HG03575 (cell line): Measurements from ENCODE around the gene KDM6B.

Experiments
- ATAC-seq: cut with Tn5 transposase; IDR thresholded peaks from one replicate; pipeline ENCODE4 v1.9.1; 2021; ENCODE audit not compliant: unreplicated experiment, insufficient number of reproducible peaks, low FRiP score; ENCODE audit errors: extremely low read depth

KDM6B gene

DNA sequence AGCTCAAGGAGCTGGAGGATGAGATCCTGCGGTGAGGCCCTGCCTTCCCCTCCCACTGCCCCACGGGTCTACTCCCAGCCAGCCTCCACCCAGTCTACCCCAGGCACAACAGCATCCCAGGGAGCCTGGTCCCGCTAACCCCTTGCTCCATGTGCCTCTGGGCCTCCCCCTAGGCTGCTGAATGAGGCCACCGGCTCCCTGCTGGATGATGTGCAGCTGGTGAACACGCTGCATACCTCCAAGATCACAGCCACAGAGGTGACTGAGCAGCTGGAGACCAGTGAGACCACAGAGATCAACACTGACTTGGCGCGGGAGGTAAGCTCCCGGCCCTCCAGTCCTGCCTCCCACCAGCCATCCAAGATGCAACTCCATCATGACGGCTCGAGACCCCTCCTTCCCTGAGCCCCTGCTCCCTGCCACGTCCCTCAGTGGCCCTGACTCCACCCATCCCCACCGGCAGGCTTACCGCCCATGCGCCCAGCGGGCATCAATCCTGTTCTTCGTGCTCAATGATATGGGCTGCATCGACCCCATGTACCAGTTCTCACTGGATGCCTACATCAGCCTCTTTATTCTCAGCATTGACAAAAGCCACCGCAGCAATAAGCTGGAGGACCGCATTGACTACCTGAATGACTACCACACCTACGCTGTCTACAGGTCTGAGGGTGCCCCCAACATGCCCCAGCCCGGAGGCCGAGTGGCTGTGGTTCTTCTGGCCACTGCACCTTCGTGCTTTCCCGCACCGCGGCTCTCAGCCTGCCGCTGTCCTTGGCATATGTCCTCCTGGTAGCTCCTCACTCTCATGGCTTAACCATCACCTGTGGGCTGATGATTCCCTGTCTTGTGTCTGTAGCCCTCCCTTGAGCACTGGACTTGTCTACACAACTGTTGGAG, 15.0 kb upstream of the KDM6B start:
- ATAC-seq = no peak

DNA sequence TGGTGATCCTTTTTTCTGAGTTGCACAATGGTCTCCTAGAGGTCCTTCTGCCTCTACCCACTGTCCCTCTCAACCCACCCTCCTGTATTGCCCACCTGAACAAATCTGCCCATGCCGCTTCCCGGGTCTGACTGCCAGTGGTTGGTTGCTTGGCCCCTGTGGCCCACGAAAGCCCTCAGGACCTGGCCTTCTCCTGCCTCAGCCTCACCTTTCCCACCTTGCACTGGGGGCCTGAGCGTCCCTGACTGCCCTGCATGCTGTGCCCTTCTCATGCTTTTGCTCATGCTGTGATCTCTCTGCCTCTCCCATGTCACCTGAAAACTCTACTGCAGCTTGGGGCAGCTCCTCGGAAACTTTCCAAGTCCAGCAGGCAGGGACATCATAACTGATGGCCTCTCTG, 13.8 kb upstream of the KDM6B start:
- ATAC-seq = no peak

- no peak for ATAC-seq
Observed at GRCh38 chr17:7822126-7822525, 11.9 kb upstream of the KDM6B start.

GRCh38 chr17:7823581-7824001, 10.4 kb upstream of the KDM6B start:
- ATAC-seq = no peak

GRCh38 chr17:7824021-7824924, 9.7 kb upstream of the KDM6B start:
- ATAC-seq = no peak

- ATAC-seq = no peak
Observed at GRCh38 chr17:7825206-7825990, 8.6 kb upstream of the KDM6B start.

DNA sequence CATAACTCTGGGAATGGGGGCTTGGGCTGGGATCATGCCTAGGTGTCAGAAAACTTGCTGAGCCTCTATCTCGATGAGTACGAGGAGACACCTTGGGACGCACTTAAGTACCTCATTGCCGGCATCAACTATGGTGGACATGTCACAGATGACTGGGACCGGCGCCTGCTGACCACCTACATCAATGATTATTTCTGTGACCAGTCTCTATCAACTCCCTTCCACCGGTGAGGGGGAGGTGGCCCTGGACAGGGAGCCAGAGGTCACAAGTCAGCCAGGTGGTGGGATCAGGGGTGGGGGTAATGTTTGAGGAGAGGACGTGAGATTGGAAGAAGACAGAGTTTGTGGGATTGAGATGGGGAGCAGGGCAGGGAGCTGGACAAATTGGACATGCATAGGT, 3.4 kb upstream of the KDM6B start:
- no peak for ATAC-seq

DNA sequence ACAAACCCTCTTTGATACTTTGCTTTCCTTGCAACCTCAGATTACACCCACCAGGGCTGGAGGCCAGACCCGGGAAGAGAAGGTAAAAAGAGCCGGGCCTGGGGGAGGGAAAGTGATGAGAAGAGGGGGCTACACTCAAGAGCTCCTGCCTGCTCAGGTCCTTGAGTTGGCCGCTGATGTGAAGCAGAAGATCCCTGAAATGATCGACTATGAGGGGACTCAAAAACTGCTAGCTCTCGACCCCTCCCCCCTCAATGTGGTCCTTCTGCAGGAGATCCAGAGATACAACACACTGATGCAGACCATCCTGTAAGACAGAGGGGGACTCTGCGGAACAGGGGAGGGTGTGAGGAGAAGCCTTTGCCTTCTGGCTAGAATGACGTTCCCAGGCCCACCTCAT, 2.8 kb upstream of the KDM6B start:
- no peak for ATAC-seq

DNA sequence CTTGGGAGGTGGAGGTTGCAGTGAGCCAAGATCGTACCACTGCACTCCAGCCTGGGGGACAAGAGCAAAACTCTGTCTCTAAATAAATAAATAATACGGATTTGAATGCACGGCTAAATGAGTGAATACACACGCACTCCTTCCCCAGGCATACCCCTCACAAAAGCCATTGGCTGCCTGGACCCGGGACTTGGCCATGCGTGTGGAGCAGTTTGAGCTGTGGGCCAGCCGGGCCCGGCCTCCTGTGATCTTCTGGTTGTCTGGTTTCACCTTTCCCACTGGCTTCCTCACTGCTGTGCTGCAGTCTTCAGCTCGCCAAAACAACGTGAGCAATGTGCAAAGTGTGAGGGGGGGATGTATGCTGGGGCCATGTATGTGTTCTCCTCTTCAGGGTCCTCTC, 1.6 kb upstream of the KDM6B start:
- ATAC-seq = no peak

- no peak for ATAC-seq
Observed at GRCh38 chr17:7833011-7833794, 814 bp upstream of the KDM6B start.

DNA sequence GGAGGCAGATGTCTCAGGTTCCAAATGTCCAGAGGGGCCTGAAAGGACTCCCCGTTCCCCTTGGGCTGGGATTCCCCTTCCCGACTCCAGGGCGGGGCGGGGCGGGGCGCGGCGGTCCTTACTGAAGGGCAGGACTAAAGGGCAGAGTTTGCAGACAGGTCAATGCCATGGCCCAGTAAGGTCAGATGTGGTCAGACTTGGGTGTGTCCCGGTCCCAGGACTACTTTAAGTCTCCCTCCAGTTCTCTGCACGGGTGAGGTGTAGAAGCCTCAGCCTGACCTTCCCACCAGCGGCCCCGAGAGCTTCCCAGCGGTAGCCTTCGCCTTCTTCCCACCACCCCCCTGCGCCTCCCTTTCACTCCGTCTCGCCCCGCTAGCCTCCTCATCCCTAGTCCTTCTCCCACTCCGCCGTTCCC, 532 bp downstream of the KDM6B start:
- ATAC-seq = no peak

GRCh38 chr17:7834957-7835813, 1.2 kb downstream of the KDM6B start:
- ATAC-seq = no peak

- no peak for ATAC-seq
Observed at GRCh38 chr17:7835814-7836595, 2.0 kb downstream of the KDM6B start.

DNA sequence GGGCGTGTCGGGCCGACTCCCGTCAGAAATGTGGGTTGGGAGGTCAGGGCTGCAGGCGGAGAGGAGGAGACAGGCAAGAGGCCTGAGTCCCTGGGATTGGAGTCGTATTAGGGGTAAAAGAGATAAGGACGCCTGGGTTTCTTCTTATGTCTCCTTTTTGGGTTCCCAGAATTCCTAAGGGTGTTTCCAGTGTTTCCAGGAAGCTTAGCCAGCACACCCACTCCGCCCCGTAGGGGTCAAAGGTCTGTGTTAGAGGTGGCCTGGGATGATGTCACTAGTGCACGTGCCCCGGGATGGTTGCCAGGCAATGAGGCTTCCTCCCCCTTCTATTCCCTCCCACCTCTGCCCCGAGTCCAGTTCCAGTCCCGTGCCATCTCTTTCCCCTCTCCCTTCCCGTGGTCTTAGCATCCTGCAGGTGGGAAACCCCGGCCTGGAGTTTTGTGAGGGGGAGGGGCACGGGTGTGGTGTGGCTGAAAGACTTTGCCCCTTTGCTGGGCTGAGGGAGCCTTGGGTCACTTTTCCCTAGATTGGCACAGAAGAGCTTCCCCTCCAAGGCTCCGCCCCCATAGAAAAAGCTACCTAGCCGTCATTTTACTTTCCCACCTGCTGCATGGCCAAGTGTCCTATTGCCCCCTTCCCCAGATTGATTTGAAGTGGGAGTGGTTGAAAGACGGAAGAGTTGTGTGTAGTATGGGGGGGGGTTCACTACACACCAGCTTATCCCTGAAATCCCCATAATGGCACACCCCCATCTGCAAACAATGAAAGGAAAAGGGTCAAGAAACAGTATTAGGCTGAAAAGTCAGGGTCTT, 2.8 kb downstream of the KDM6B start:
- ATAC-seq = no peak

GRCh38 chr17:7837408-7838088, 3.5 kb downstream of the KDM6B start:
- no peak for ATAC-seq
